C4-2B (cell line): ENCODE data around the gene ADAM15.

Experiments used
- H3K27ac ChIP-seq: fragments of 450-650 bp; 2 replicates; pipeline ENCODE4 v1.5.1; 2017
- ZFX ChIP-seq: fragments of 450-650 bp; IDR thresholded peaks from 2 replicates; pipeline ENCODE4 v1.6.1; 2017
- TF ChIP-seq, protein P1 (sequence below): fragments of 450-650 bp; conservative IDR thresholded peaks from 2 replicates; pipeline ENCODE4 v1.5.1; 2017; ENCODE audit warnings: mild to moderate bottlenecking

Gene ADAM15

GRCh38 chr1:155050560-155051341, at the start of gene ADAM15:
TSS of gene ADAM15 (plus strand) at chr1:155051316. CDS start at chr1:155051387, 71 bp downstream.
- TF ChIP-seq, protein P1, sequence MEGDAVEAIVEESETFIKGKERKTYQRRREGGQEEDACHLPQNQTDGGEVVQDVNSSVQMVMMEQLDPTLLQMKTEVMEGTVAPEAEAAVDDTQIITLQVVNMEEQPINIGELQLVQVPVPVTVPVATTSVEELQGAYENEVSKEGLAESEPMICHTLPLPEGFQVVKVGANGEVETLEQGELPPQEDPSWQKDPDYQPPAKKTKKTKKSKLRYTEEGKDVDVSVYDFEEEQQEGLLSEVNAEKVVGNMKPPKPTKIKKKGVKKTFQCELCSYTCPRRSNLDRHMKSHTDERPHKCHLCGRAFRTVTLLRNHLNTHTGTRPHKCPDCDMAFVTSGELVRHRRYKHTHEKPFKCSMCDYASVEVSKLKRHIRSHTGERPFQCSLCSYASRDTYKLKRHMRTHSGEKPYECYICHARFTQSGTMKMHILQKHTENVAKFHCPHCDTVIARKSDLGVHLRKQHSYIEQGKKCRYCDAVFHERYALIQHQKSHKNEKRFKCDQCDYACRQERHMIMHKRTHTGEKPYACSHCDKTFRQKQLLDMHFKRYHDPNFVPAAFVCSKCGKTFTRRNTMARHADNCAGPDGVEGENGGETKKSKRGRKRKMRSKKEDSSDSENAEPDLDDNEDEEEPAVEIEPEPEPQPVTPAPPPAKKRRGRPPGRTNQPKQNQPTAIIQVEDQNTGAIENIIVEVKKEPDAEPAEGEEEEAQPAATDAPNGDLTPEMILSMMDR, result peak; percentile 98
- no peak for TF ChIP-seq ZFX
- peak within 1 kb of the TSS; percentile 94 for H3K27ac ChIP-seq

GRCh38 chr1:155001425-155001674, 49.8 kb upstream of the ADAM15 start:
- H3K27ac ChIP-seq, result peak overlapping the region; percentile 99
- TF ChIP-seq ZFX, result no peak
- TF ChIP-seq, protein P1, result no peak

- peak overlapping the region; percentile 99 for H3K27ac ChIP-seq
- TF ChIP-seq ZFX, result no peak
- TF ChIP-seq, protein P1, result no peak; the same call in 1 of the 2 replicates
Measured at GRCh38 chr1:155001675-155002463, 49.2 kb upstream of the ADAM15 start.

DNA sequence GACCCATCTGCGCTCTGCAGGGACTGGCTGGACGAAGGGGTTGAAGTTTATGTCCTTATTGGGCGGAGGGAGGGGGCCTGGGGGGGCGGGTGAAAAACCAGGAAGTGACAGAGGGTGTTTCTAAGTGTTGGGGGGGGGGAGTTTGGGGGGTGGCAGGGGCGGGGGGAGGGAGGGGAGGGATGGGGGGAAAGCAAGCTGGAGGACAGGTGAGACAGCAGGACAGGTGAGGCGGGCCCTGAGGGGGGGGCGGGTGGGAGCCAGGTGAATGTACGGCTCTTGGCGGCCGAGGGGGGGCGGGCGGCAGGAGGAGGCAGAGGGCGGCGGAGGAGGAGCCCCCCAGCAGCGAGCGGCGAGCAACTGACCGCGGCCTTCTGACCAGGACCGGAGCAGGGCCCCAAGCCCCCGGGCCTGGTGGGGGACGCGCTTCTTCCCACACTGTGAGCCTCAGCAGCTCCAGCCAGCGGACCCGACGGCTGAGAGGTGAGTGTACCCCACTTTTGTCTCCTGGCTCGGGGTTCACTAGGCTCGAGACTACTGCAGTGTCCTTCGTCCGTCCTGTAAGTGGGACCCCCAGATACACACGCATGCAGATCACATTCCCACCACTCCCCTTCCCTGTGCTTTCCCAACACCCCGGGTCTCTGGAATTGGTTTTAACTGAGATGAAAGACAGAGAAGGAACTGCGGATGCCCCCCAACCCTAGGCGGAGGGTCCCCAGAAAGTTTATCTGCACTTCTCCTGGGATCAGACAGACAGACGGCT, 48.5 kb upstream of the ADAM15 start, which contains the start of gene ZBTB7B:
TSS of gene ZBTB7B (plus strand) at position 339 of the 763 bp plus-strand sequence. CDS start 11,859 bp downstream, outside the sequence.
- peak within 1 kb of the TSS; percentile 99 for H3K27ac ChIP-seq
- peak; percentile 53; the same call in 1 of the 2 replicates for TF ChIP-seq ZFX
- TF ChIP-seq, protein P1, result no peak

GRCh38 chr1:155003227-155003765, 47.8 kb upstream of the ADAM15 start:
- peak overlapping the region; percentile 99 for H3K27ac ChIP-seq
- no peak for TF ChIP-seq ZFX
- TF ChIP-seq, protein P1, result no peak

DNA sequence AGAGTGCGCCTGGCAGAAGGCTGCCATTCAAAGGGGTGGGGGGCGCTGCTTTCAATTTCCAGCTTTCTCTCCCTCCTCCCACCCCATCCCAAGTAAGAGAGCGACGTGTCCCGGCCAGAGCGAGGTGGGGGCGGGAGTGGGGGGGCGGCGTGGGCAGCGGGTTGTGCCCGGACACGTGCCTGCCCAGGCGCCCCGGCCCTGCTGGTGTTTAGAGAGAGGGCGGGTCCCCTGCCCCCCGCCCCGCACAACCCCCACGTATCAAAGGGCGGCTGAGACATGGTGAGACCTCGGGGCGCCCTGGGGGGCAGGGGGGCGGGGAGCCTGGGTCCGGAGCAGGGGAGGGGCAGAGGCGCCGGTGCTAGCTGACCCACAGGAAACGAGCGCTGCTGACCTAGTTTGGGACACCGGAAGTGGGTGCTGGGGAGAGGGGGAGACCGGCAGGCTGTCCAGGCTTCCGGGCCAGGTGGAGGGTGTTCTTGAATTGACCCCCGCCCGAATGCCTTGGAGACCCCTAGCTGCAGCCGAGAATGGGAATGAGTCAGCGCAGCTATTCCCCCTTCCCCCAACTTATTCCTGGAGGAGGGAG, 47.3 kb upstream of the ADAM15 start:
- TF ChIP-seq, protein P1, result no peak
- TF ChIP-seq ZFX, result no peak
- H3K27ac ChIP-seq, result peak overlapping the region; percentile 99
